HG03520 (cell line): ENCODE data around the gene RPS24.
"Not testable (repeated sequence)": the region's sequence is repeated elsewhere in the genome, so short reads cannot be mapped to it uniquely, and the experiment has no call there.

Experiments
- ATAC-seq: cut with Tn5 transposase; IDR thresholded peaks from one replicate; pipeline ENCODE4 v1.9.1; 2021; ENCODE audit warnings: mild to moderate bottlenecking, moderate library complexity; ENCODE audit not compliant: unreplicated experiment

RPS24 gene

GRCh38 chr10:78033637-78034470 is at the start of gene RPS24:
Gene RPS24, plus strand, starts transcription at chr10:78033863. Its CDS starts 39 bp downstream, at chr10:78033902.
- ATAC-seq: peak; percentile 80

- no peak for ATAC-seq
Measured at GRCh38 chr10:77984986-77985385, 48.7 kb upstream of the RPS24 start.

GRCh38 chr10:77987671-77988255 is 45.9 kb upstream of the RPS24 start:
- ATAC-seq: no peak

GRCh38 chr10:77989081-77989724 is 44.5 kb upstream of the RPS24 start:
- ATAC-seq: no peak

GRCh38 chr10:77993620-77994019 is 40.0 kb upstream of the RPS24 start:
- no peak for ATAC-seq

- ATAC-seq: not testable (repeated sequence)
Measured at GRCh38 chr10:77998780-77999179, 34.9 kb upstream of the RPS24 start.

GRCh38 chr10:78000206-78000605 is 33.5 kb upstream of the RPS24 start:
- no peak for ATAC-seq

GRCh38 chr10:78000956-78001472 is 32.6 kb upstream of the RPS24 start:
- ATAC-seq: no peak

- ATAC-seq: no peak
Measured at GRCh38 chr10:78002541-78003288, 30.9 kb upstream of the RPS24 start.

- no peak for ATAC-seq
Measured at GRCh38 chr10:78004215-78005026, 29.2 kb upstream of the RPS24 start.

GRCh38 chr10:78007172-78007571 is 26.5 kb upstream of the RPS24 start:
- ATAC-seq: no peak

- no peak for ATAC-seq
Measured at GRCh38 chr10:78009662-78010061, 24.0 kb upstream of the RPS24 start.

- ATAC-seq: no peak
Measured at GRCh38 chr10:78010278-78010677, 23.4 kb upstream of the RPS24 start.

GRCh38 chr10:78011065-78011464 is 22.6 kb upstream of the RPS24 start:
- ATAC-seq: no peak

GRCh38 chr10:78013564-78013963 is 20.1 kb upstream of the RPS24 start:
- no peak for ATAC-seq

- no peak for ATAC-seq
Measured at GRCh38 chr10:78015546-78015945, 18.1 kb upstream of the RPS24 start.

- ATAC-seq: no peak
Measured at GRCh38 chr10:78017856-78018255, 15.8 kb upstream of the RPS24 start.

- ATAC-seq: no peak
Measured at GRCh38 chr10:78019264-78019663, 14.4 kb upstream of the RPS24 start.

- no peak for ATAC-seq
Measured at GRCh38 chr10:78021201-78021600, 12.5 kb upstream of the RPS24 start.

- no peak for ATAC-seq
Measured at GRCh38 chr10:78023741-78024140, 9.9 kb upstream of the RPS24 start.
